ENCODE data around the gene RBP3. TPM values are rescaled to one million over a fixed set of nuclear protein-coding genes. Genes with fewer than 3 reads are reported as not detected.

The RBP3 gene
- total and polyA plus RNA-seq, 2 of the 4 experiments (the other 2 are of a cell fraction) = not detected

DNA sequence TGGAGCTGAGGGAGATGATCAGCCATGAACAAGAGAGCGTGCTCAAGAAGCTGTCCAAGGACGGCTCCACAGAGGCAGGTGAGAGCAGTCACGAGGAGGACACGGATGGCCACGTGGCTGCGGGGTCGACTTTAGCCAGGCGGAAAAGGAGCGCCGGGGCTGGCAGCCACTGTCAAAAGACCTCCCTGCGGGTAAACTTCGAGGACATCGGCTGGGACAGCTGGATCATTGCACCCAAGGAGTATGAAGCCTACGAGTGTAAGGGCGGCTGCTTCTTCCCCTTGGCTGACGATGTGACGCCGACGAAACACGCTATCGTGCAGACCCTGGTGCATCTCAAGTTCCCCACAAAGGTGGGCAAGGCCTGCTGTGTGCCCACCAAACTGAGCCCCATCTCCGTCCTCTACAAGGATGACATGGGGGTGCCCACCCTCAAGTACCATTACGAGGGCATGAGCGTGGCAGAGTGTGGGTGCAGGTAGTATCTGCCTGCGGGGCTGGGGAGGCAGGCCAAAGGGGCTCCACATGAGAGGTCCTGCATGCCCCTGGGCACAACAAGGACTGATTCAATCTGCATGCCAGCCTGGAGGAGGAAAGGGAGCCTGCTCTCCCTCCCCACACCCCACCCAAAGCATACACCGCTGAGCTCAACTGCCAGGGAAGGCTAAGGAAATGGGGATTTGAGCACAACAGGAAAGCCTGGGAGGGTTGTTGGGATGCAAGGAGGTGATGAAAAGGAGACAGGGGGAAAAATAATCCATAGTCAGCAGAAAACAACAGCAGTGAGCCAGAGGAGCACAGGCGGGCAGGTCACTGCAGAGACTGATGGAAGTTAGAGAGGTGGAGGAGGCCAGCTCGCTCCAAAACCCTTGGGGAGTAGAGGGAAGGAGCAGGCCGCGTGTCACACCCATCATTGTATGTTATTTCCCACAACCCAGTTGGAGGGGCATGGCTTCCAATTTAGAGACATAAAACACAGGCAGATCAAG lies 22.6 kb upstream of the RBP3 start:
- CTCF ChIA-PET = no interaction called here
- in situ Hi-C loops (cut with MboI; ENCODE audit: low sequenced_read_pairs) (no loop called here), intact Hi-C loops (cut with micrococcal nuclease) (no loop called here)

More for the DNA sequence above, 22.6 kb upstream of the RBP3 start:
- no peak overlapping the region for H2BK120ac ChIP-seq (ENCODE audit: low read depth, low read length)
- H3K27ac ChIP-seq (ENCODE audit: insufficient read depth, low read length) = no peak overlapping the region
- H3K79me1 ChIP-seq (ENCODE audit: low read depth in 1 of 2, low read length in 2 of 2) = no peaks in the 10 kb centered on the region
- H3K56ac ChIP-seq (ENCODE audit: extremely low read depth, insufficient read depth, low read length) = no peak overlapping the region
- no peak overlapping the region for H3K4ac ChIP-seq (ENCODE audit: low read depth, low read length)
- H4K20me1 ChIP-seq (ENCODE audit: insufficient read depth, low read length) = no peaks in the 10 kb centered on the region
- no peak for DNase-seq
- H3K4me1 ChIP-seq (ENCODE audit: control insufficient read depth, insufficient read depth, low read length) = no peaks in the 10 kb centered on the region
- H3K9ac ChIP-seq (ENCODE audit: low read depth, low read length) = no peak overlapping the region
- no peak overlapping the region for H3K4me3 ChIP-seq (ENCODE audit: insufficient read depth, low read depth, low read length)
- TF ChIP-seq MXI1 (IDR thresholded peaks at IDR 0.05; ENCODE audit: borderline replicate concordance, low read depth, low read length) = no peak
- no peak for TF ChIP-seq CHD1 (IDR thresholded peaks at IDR 0.05; ENCODE audit: low read depth, low read length)
- TF ChIP-seq RCOR1 (IDR thresholded peaks at IDR 0.05; ENCODE audit: insufficient replicate concordance, low read length) = no peak
- TF ChIP-seq MAFK (IDR thresholded peaks at IDR 0.05; ENCODE audit: low read depth, low read length) = peak; percentile 87
- H3K9me3 ChIP-seq (ENCODE audit: control insufficient read depth, insufficient read depth, low read length) = no peaks in the 10 kb centered on the region
- no peak overlapping the region for H3K14ac ChIP-seq (replicated peaks; ENCODE audit: low read depth, low read length)
- POLR2A ChIA-PET (ENCODE audit: unreplicated experiment) = no interaction called here
- ATAC-seq (ENCODE audit: low read depth) = no peak
- H4K8ac ChIP-seq (ENCODE audit: low read depth in 2 of 2, low read length in 2 of 2) = no peak overlapping the region
- H2AK9ac ChIP-seq (replicated peaks; ENCODE audit: low read depth, low read length, poor library complexity) = peak overlapping the region; percentile 65
- no peak overlapping the region for H3K4me2 ChIP-seq (ENCODE audit: low read depth, low read length)
- no peak overlapping the region for H2BK15ac ChIP-seq (ENCODE audit: low read depth, low read length)
- H4K91ac ChIP-seq (ENCODE audit: insufficient read depth, low read depth, low read length) = no peak overlapping the region
- 91% methylated on average over 16 of the region's 30 CpGs; no CpG with 5 or more reads in 1 of the 2 experiments for WGBS, 2 experiments (ENCODE audit: extremely low coverage in 2 of 2, insufficient read length in 1 of 2)
- no peak overlapping the region for H4K5ac ChIP-seq (ENCODE audit: low read depth, low read length)
- no peak overlapping the region for H2BK20ac ChIP-seq (ENCODE audit: low read depth, low read length)
- H3K27me3 ChIP-seq (ENCODE audit: control insufficient read depth, insufficient read depth, low read length) = peaks cover 36% of the 10 kb centered on the region
- no peak overlapping the region for H2AFZ ChIP-seq (replicated peaks; ENCODE audit: low read length, poor library complexity)
- no peaks in the 10 kb centered on the region for H3K36me3 ChIP-seq (ENCODE audit: control insufficient read depth, insufficient read depth, low read length)
- H3K23ac ChIP-seq (ENCODE audit: low read depth, low read length) = no peak overlapping the region
- H3K18ac ChIP-seq (ENCODE audit: low read depth, low read length) = no peak overlapping the region
- H3K9me1 ChIP-seq (ENCODE audit: insufficient read depth, low read length) = peaks cover 4% of the 10 kb centered on the region; the same call in 1 of the 2 replicates
- dilution Hi-C loops (cut with HindIII; ENCODE audit: low sequenced_read_pairs, unreplicated experiment) = no loop called here
- H2AK5ac ChIP-seq (ENCODE audit: low read depth, low read length) = no peak overlapping the region
- H2BK5ac ChIP-seq (ENCODE audit: low read depth, low read length, poor library complexity, severe bottlenecking) = no peak overlapping the region
- no TSS peak for BruUV-seq (replicated peaks)

Data from IMR-90 (cell line).